ENCODE measurements around the gene FDXACB1. TPM values are rescaled to one million over a fixed set of nuclear protein-coding genes. Genes with fewer than 3 reads are reported as not detected.

FDXACB1 gene
- polyA plus RNA-seq, 1 experiment, result 2.1 TPM

DNA sequence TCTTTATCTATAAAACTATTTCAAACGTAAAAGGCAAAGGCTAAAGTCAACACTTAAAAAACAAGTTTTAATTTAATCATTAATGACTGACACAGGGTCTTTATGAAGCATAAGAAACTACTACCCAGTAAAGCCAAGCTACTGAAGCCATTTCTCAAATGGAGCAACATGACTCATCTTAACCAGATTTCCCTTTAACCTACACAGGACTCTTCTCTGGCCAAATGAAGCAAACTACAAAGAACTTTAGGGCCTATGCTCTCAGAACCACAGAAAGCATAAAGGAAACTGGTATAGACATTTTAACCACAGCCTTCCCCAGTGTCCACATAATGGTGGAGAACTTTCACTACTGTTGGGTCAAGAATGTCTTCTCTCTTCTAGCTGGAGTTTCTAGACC, 42.2 kb downstream of the FDXACB1 start:
- H3K9me3 ChIP-seq (ENCODE audit: control insufficient read depth, insufficient read depth, low read length), result no peaks in the 10 kb centered on the region
- no peak overlapping the region for H3K27ac ChIP-seq (ENCODE audit: low read depth, low read length)
- no peak overlapping the region for H3K4me3 ChIP-seq (ENCODE audit: low read depth, low read length)
- POLR2A ChIA-PET, result no interaction called here
- TF ChIP-seq, protein P1, sequence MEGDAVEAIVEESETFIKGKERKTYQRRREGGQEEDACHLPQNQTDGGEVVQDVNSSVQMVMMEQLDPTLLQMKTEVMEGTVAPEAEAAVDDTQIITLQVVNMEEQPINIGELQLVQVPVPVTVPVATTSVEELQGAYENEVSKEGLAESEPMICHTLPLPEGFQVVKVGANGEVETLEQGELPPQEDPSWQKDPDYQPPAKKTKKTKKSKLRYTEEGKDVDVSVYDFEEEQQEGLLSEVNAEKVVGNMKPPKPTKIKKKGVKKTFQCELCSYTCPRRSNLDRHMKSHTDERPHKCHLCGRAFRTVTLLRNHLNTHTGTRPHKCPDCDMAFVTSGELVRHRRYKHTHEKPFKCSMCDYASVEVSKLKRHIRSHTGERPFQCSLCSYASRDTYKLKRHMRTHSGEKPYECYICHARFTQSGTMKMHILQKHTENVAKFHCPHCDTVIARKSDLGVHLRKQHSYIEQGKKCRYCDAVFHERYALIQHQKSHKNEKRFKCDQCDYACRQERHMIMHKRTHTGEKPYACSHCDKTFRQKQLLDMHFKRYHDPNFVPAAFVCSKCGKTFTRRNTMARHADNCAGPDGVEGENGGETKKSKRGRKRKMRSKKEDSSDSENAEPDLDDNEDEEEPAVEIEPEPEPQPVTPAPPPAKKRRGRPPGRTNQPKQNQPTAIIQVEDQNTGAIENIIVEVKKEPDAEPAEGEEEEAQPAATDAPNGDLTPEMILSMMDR (IDR thresholded peaks at IDR 0.05; ENCODE audit: low read depth, low read length), result no peak
- H3K27me3 ChIP-seq (ENCODE audit: control insufficient read depth, insufficient read depth, low read length), result no peaks in the 10 kb centered on the region
- CTCF ChIA-PET, result no interaction called here
- no peak for DNase-seq (ENCODE audit: low read depth, low spot score)

DNA sequence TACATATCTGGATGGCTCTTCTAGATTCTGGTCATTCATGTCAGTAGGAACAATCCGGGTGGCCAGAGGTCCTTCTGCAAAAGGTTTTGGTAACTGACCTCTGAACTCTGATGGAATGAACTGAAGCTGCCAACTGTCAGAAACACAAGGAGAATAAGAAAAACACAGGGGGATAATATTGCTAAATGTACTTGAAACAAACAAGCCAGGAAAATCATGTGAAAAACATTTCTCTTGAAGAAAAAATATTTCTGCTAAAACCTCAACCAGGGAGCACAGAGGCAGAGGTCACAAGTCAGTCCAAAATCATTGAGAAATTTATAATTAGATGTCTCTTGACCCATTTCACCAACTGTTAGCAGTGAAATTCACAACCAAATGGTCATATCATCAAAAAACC, 42.8 kb downstream of the FDXACB1 start:
- no peak for DNase-seq (ENCODE audit: low read depth, low spot score)
- Histone ChIP-seq H3K27me3 (ENCODE audit: control insufficient read depth, insufficient read depth, low read length) (no peaks in the 10 kb centered on the region), H3K9me3 (ENCODE audit: control insufficient read depth, insufficient read depth, low read length) (no peaks in the 10 kb centered on the region), H3K4me3 (ENCODE audit: low read depth, low read length) (no peak overlapping the region), H3K27ac (ENCODE audit: low read depth, low read length) (no peak overlapping the region)
- CTCF ChIA-PET, result no interaction called here
- POLR2A ChIA-PET, result no interaction called here
- TF ChIP-seq, protein P1 (IDR thresholded peaks at IDR 0.05; ENCODE audit: low read depth, low read length), result no peak

GRCh38 chr11:111835665-111836064, 43.3 kb downstream of the FDXACB1 start:
- Histone ChIP-seq H3K4me3 (ENCODE audit: low read depth, low read length) (no peak overlapping the region), H3K9me3 (ENCODE audit: control insufficient read depth, insufficient read depth, low read length) (no peaks in the 10 kb centered on the region), H3K27ac (ENCODE audit: low read depth, low read length) (no peak overlapping the region), H3K27me3 (ENCODE audit: control insufficient read depth, insufficient read depth, low read length) (no peaks in the 10 kb centered on the region)
- DNase-seq (ENCODE audit: low read depth, low spot score), result no peak
- CTCF ChIA-PET, result no interaction called here
- TF ChIP-seq, protein P1 (IDR thresholded peaks at IDR 0.05; ENCODE audit: low read depth, low read length), result no peak
- POLR2A ChIA-PET, result interaction anchor here (0.7 kb wide), 1 partner anchor 16 kb away, joined by 3 read pairs; no protein-coding TSS in a partner anchor

DNA sequence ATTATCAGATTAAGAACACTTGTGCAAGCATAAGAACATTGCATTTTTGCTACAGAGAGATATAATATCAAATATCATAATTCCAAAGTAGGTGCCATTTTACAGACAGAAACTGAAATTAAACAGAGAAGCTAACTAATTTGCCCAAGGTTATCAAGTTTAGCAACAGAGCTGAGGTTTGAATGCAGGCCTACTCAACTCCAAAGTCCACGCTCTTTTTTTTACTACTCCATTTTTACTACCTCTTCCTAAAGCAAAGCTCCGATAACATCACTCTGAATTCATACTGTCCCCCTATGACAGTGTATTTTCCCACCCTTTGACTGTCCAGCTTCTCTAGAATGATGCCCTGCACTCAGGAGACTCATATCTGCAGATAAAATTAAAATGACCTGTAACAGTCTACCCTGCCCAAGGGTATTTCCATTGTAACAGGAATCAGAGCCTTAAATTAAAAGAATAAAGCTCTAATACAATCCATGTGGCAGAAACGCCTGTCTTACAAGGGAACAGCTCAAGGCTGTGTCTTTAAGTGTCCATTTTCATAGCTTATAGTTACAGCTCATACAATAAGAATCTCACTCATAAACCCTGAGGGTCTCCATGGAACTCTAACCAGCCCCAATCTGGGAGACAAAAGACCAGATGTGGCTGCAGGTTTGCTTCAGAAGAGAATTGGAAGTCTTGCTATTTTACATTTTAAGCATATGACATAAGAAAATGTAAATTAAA, 44.4 kb downstream of the FDXACB1 start:
- ChIA-PET CTCF (interaction anchor here (0.6 to 1.9 kb wide), 6 partner anchors 11 to 380 kb away, joined by 3 to 6 read pairs (median 4); no protein-coding TSS in a partner anchor), POLR2A (interaction anchor here (0.7 to 1.0 kb wide), 2 partner anchors 15 to 37 kb away, joined by 3 read pairs; partner anchors contain the start of gene ALG9)
- TF ChIP-seq, protein P1 (IDR thresholded peaks at IDR 0.05; ENCODE audit: low read depth, low read length), result no peak
- no peak for DNase-seq (ENCODE audit: low read depth, low spot score)
- Histone ChIP-seq H3K9me3 (ENCODE audit: control insufficient read depth, insufficient read depth, low read length) (no peaks in the 10 kb centered on the region), H3K27me3 (ENCODE audit: control insufficient read depth, insufficient read depth, low read length) (no peaks in the 10 kb centered on the region), H3K4me3 (ENCODE audit: low read depth, low read length) (no peak overlapping the region), H3K27ac (ENCODE audit: low read depth, low read length) (no peak overlapping the region)

DNA sequence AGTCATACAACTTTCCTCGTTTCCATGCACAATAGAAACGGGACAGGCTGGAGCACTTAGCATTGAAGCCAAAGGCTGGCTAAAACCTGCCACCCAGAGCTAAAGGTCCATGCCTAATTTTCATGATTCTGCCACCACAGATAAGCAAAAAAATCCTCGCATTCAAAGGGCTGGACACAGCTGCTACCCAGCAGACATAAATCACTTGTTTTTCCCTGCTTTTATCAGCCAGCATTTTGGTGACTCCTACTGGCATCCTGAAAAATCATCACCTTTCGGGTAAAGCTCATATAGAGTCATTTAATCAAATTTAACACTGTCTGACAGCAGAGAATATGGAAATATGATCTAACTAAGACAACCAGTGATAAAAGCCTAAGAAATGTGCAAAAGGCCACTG, 45.4 kb downstream of the FDXACB1 start:
- Histone ChIP-seq H3K9me3 (ENCODE audit: control insufficient read depth, insufficient read depth, low read length) (no peaks in the 10 kb centered on the region), H3K27ac (ENCODE audit: low read depth, low read length) (no peak overlapping the region), H3K4me3 (ENCODE audit: low read depth, low read length) (no peak overlapping the region), H3K27me3 (ENCODE audit: control insufficient read depth, insufficient read depth, low read length) (no peaks in the 10 kb centered on the region)
- ChIA-PET POLR2A (interaction anchor here (0.6 kb wide), 1 partner anchor 17 kb away, joined by 4 read pairs; no protein-coding TSS in a partner anchor), CTCF (interaction anchor here (0.7 to 3.1 kb wide), 9 partner anchors 8 to 267 kb away, joined by 3 to 20 read pairs (median 4); no protein-coding TSS in a partner anchor)
- TF ChIP-seq, protein P1 (IDR thresholded peaks at IDR 0.05; ENCODE audit: low read depth, low read length), result no peak
- no peak for DNase-seq (ENCODE audit: low read depth, low spot score)
